ENCODE results near the gene TEF.

TEF gene

DNA sequence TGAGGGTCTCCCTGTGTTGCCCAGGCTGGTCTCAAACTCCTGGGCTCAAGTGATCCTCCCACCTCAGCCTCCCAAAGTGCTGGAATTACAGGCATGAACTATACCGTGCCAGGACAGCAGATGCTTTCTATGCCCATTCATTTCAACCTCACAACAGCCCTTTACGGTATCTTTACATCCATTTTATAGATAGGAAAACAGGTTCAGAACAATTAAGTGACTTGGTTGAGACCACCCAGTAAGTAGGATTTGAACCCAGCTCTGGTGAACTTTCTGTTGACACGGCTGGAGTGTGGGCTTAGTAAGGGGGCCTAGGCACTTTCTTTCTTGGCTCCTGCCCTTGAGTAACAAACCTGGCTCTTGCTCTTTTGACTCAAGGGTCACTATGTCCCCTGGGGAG, 25.7 kb downstream of the TEF start:
- TF ChIP-seq, protein P1, sequence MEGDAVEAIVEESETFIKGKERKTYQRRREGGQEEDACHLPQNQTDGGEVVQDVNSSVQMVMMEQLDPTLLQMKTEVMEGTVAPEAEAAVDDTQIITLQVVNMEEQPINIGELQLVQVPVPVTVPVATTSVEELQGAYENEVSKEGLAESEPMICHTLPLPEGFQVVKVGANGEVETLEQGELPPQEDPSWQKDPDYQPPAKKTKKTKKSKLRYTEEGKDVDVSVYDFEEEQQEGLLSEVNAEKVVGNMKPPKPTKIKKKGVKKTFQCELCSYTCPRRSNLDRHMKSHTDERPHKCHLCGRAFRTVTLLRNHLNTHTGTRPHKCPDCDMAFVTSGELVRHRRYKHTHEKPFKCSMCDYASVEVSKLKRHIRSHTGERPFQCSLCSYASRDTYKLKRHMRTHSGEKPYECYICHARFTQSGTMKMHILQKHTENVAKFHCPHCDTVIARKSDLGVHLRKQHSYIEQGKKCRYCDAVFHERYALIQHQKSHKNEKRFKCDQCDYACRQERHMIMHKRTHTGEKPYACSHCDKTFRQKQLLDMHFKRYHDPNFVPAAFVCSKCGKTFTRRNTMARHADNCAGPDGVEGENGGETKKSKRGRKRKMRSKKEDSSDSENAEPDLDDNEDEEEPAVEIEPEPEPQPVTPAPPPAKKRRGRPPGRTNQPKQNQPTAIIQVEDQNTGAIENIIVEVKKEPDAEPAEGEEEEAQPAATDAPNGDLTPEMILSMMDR (IDR thresholded peaks at IDR 0.05; ENCODE audit: low read depth, low read length): no peak
- H3K4me3 ChIP-seq (ENCODE audit: low read depth, low read length): no peak overlapping the region

DNA sequence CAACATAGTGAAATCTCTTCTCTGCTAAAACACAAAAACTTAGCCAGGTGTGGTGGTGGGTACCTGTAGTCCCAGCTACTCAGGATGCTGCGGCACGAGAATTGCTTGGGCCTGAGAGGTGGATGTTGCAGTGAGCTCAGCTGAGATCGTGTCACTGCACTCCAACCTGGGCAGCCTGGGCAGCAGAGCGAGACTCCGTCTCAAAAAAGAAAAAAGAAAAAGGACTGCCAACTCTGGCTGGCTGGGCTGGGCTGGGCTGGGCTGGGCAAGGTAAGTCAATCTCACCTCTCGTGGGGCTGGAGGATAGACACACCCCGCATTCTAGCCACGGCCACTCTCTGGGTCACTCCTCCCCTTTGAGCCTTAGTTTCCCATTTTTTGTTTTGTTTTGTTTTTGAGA, 26.9 kb downstream of the TEF start:
- TF ChIP-seq, protein P1 (IDR thresholded peaks at IDR 0.05; ENCODE audit: low read depth, low read length): no peak

DNA sequence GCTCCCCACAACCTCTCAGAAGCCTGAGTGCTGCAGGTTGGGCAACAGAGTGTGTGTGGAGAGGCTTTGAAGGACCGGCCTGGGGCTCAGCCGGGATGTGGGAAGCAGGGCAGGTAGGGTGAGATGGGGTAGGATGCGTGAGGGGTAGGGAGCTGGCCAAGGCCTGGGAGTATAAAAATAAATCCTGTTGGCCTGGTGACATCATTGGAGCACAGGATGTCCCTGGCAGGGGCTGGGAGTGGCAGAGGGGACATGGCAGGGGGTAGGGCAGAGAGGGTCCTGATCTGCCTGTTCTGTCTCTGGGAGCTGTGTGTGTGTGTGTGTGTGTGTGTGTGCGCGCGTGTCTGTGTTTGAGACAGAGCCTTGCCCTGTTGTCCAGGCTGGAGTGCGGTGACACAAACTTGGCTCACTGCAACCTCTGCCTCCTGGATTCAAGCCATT, 28.6 kb downstream of the TEF start:
- TF ChIP-seq, protein P1 (IDR thresholded peaks at IDR 0.05; ENCODE audit: low read depth, low read length): no peak

More for the DNA sequence above, 26.9 kb downstream of the TEF start:
- H3K4me3 ChIP-seq (ENCODE audit: low read depth, low read length): no peak overlapping the region

DNA sequence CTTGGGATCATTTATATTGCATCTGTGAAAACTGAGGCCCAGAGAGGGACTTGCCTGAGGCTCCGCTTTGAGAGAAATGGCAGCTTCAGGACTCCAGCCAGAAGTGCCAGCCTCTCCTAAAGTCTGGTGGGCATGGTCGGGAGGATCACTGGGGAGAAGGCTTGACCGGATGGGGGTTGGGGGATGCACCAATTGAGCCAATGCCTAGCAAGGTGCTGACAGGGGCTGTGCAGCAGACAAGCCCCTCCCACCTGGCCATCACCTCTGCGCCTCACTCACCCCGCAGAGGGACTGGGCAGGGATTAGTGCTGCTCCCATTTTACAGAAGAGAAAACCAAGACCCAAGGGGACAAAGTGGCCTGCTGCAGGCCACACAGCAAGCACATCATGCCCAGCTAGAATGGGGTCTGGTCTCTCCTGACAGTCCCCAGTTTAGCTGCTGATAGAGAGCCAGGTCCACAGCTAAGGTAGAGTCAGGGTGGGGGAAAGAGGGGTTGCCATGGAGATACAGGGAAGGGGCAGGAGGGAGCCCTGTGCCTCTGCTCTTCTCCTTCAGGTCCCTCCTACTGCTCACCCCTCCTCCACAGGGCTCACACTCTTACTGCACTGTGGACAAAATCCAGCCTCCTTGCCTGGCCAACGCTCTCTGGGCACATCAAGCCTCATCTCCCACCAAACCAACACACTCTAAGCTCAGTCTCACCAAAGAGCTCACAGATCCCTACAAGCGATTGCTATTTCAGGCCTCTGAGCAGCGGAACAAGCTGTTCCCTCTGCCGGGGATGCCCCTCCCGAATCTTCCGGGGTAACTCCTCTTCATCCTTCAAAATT, 29.5 kb downstream of the TEF start:
- H3K4me3 ChIP-seq (ENCODE audit: low read depth, low read length): no peak overlapping the region
- TF ChIP-seq, protein P1 (IDR thresholded peaks at IDR 0.05; ENCODE audit: low read depth, low read length): no peak

More for the DNA sequence above, 28.6 kb downstream of the TEF start:
- no peak overlapping the region for H3K4me3 ChIP-seq (ENCODE audit: low read depth, low read length)

DNA sequence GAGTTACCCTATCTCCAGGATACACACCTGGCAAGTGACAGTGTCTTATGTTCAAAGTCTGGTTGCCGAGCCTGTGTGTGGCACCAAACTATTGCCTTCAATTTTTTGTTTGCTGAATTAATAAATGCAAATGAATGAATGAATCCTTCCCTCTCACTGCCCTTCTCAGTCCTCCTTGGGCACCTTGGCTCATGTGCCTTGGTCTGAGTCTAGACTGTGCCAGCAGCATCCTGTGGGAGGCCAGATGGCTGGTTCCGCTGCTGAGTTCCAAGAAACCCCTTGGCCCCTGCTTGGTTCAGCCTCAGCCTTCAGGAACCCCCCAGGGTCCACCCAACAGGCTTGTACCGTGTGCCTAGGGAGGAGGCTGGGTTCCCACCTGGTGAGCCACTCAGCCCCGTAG, 33.8 kb downstream of the TEF start:
- no peak overlapping the region for H3K4me3 ChIP-seq (ENCODE audit: low read depth, low read length)
- TF ChIP-seq, protein P1 (IDR thresholded peaks at IDR 0.05; ENCODE audit: low read depth, low read length): no peak

DNA sequence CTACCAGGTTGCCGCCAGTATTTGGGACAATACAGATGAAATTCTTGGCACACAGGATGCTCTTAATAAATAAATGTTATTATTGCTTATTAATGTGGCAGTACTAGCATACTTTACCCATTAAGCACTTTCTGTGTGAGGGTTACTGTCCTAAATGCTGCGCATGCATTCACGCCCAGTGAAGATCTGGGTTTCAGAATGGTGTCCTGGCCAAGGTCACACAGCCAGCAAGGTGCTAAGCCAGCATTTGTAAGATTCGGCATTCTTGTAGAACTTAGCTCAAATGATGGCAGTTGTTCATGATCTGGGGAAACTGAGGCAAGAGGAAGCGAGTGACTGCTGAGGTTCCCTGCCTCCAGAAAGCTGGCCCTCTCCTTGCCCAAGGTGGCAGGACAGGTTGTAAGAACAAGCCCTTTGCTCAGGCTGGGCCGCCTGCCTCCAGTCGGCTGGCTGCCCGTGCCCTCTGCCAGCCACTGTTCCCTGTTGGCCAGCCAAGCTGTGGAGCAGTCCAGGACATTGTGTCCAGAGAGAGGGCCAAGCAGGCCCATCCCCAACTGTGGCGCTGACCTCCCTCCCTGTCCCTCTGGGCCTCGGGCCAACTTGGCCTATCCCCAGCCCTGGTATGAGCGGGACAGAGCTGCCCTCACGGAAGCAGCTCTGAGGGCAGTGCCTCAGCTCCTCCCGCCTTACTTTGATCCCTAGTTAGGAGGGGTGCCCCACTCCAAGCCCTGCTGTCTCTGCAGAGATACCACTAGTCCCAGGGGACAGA, 36.1 kb downstream of the TEF start:
- TF ChIP-seq, protein P1 (IDR thresholded peaks at IDR 0.05; ENCODE audit: low read depth, low read length): no peak
- no peak overlapping the region for H3K4me3 ChIP-seq (ENCODE audit: low read depth, low read length)

DNA sequence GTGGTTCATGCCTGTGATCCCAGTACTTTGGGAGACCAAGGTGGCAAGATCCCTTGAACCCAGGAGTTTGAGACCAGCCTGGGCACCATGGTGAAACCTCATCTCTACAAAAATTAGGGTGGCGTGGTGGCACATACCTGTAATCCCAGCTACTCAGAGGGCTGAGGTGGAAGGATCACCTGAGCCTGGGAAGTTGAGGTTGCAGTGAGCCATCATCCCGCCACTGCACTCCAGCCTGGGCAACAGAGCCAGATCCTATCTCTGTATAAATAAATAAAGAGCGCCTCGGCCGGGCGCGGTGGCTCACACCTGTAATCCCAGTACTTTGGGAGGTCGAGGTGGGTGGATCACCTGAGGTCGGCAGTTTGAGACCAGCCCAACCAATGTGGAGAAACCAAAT, 37.0 kb downstream of the TEF start:
- no peak overlapping the region for H3K4me3 ChIP-seq (ENCODE audit: low read depth, low read length)
- TF ChIP-seq, protein P1 (IDR thresholded peaks at IDR 0.05; ENCODE audit: low read depth, low read length): no peak
